Stimulated activated CD8-positive, alpha-beta memory T cell treated with anti-CD3 and anti-CD28 coated beads, Interleukin-2, amount 100 ng/mL, for 48 hours (primary cell): ENCODE results near the gene FAM131A.

Source experiments
- DNase-seq, 2 donors: peaks; one replicate each; pipeline ENCODE4 v3.0.0-alpha.2; 2020; ENCODE audit warnings: low read depth in 2 of 2

FAM131A gene

GRCh38 chr3:184337399-184337714 is at the start of gene FAM131A:
Gene FAM131A (plus strand): TSS chr3:184337600. CDS start chr3:184337631, 31 bp downstream.
- DNase-seq, result no peak

GRCh38 chr3:184289426-184289938 is 47.9 kb upstream of the FAM131A start:
- DNase-seq, result peak; percentile 52 to 65

- no peak for DNase-seq
Observed at GRCh38 chr3:184290331-184290730, 47.1 kb upstream of the FAM131A start.

GRCh38 chr3:184291044-184291737 is 46.2 kb upstream of the FAM131A start:
- no peak for DNase-seq

- DNase-seq, result no peak
Observed at GRCh38 chr3:184291738-184292445, 45.5 kb upstream of the FAM131A start.

GRCh38 chr3:184295771-184296170 is 41.6 kb upstream of the FAM131A start:
- DNase-seq, result no peak

- no peak for DNase-seq
Observed at GRCh38 chr3:184296616-184297015, 40.8 kb upstream of the FAM131A start.

- peak; percentile 98 for DNase-seq
Observed at GRCh38 chr3:184298759-184299487, 38.5 kb upstream of the FAM131A start, which contains the start of gene PSMD2. Gene PSMD2 (plus strand): TSS chr3:184299241. CDS start chr3:184299267, 26 bp downstream.

- no peak for DNase-seq
Observed at GRCh38 chr3:184299488-184300377, 37.7 kb upstream of the FAM131A start.

- DNase-seq, result no peak
Observed at GRCh38 chr3:184300378-184300720, 37.1 kb upstream of the FAM131A start.

- DNase-seq, result no peak
Observed at GRCh38 chr3:184305577-184305976, 31.8 kb upstream of the FAM131A start.

- DNase-seq, result no peak
Observed at GRCh38 chr3:184306341-184306972, 30.9 kb upstream of the FAM131A start.

- DNase-seq, result no peak
Observed at GRCh38 chr3:184307915-184308314, 29.5 kb upstream of the FAM131A start.

GRCh38 chr3:184308744-184309143 is 28.7 kb upstream of the FAM131A start:
- no peak for DNase-seq

- DNase-seq, result no peak
Observed at GRCh38 chr3:184311633-184312032, 25.8 kb upstream of the FAM131A start.

GRCh38 chr3:184314363-184314699 is 23.1 kb upstream of the FAM131A start, which contains the start of gene EIF4G1:
Gene EIF4G1 (plus strand): TSS chr3:184314606. CDS start chr3:184315797, 1,191 bp downstream.
- DNase-seq, result peak; percentile 91 to 93

GRCh38 chr3:184314700-184315542 is 22.5 kb upstream of the FAM131A start:
- DNase-seq, result peak in 1 of 2 donors; percentile 34

- no peak for DNase-seq
Observed at GRCh38 chr3:184315543-184315867, 21.9 kb upstream of the FAM131A start.

- DNase-seq, result no peak
Observed at GRCh38 chr3:184315871-184316661, 21.3 kb upstream of the FAM131A start.
